Measurements from ENCODE around the gene HOXA13. TPM values are rescaled to one million over a fixed set of nuclear protein-coding genes. Genes with fewer than 3 reads are reported as not detected.

Gene HOXA13
- total RNA-seq, 1 donor from 2014 or later = not detected

GRCh38 chr7:27156508-27156898 lies 43.4 kb downstream of the HOXA13 start, which contains the start of gene HOXA7:
Gene HOXA7 (minus strand): TSS chr7:27156675. CDS start chr7:27156545, 130 bp downstream.
- Mint-ChIP-seq H3K27ac (ENCODE audit: unreplicated experiment) (peak within 1 kb of the TSS; percentile 92), H3K36me3 (ENCODE audit: low read depth) (peaks cover 6% of the 10 kb centered on the region), H3K4me3 (peak within 1 kb of the TSS; percentile 95), H3K9me3 (no peaks in the 10 kb centered on the region), H3K27me3 (ENCODE audit: low read depth) (peaks cover 97% of the 10 kb centered on the region), H3K4me1 (peaks cover 25% of the 10 kb centered on the region)
- no peak for DNase-seq (ENCODE audit: low read depth, low spot score)
- TF ChIP-seq CTCF (conservative IDR thresholded peaks at IDR 0.05) = no peak

- Mint-ChIP-seq H3K9me3 (no peaks in the 10 kb centered on the region), H3K27ac (ENCODE audit: unreplicated experiment) (peak overlapping the region; percentile 92), H3K4me1 (peaks cover 30% of the 10 kb centered on the region), H3K36me3 (ENCODE audit: low read depth) (peaks cover 6% of the 10 kb centered on the region), H3K4me3 (peak overlapping the region; percentile 95), H3K27me3 (ENCODE audit: low read depth) (peaks cover 98% of the 10 kb centered on the region)
- TF ChIP-seq CTCF (conservative IDR thresholded peaks at IDR 0.05) = no peak
- no peak for DNase-seq (ENCODE audit: low read depth, low spot score)
Observed at GRCh38 chr7:27155816-27156507, 43.9 kb downstream of the HOXA13 start.

- H3K27me3 Mint-ChIP-seq (ENCODE audit: low read depth) = peaks cover 100% of the 10 kb centered on the region
- H3K4me3 Mint-ChIP-seq = peak overlapping the region; percentile 95
Observed at GRCh38 chr7:27154901-27155815, 44.7 kb downstream of the HOXA13 start.

GRCh38 chr7:27154369-27154768 lies 45.5 kb downstream of the HOXA13 start:
- Mint-ChIP-seq H3K4me1 (peaks cover 32% of the 10 kb centered on the region), H3K9me3 (no peaks in the 10 kb centered on the region), H3K27me3 (ENCODE audit: low read depth) (peaks cover 100% of the 10 kb centered on the region), H3K27ac (ENCODE audit: unreplicated experiment) (no peak overlapping the region), H3K36me3 (ENCODE audit: low read depth) (peaks cover 8% of the 10 kb centered on the region), H3K4me3 (peak overlapping the region; percentile 64)
- no peak for TF ChIP-seq CTCF (conservative IDR thresholded peaks at IDR 0.05)
- DNase-seq (ENCODE audit: low read depth, low spot score) = no peak

More at GRCh38 chr7:27154901-27155815, 44.7 kb downstream of the HOXA13 start:
- Mint-ChIP-seq H3K9me3 (no peaks in the 10 kb centered on the region), H3K4me1 (peaks cover 32% of the 10 kb centered on the region), H3K36me3 (ENCODE audit: low read depth) (peaks cover 8% of the 10 kb centered on the region), H3K27ac (ENCODE audit: unreplicated experiment) (peak overlapping the region; percentile 92)
- no peak for DNase-seq (ENCODE audit: low read depth, low spot score)
- no peak for TF ChIP-seq CTCF (conservative IDR thresholded peaks at IDR 0.05)

- Mint-ChIP-seq H3K4me1 (peaks cover 32% of the 10 kb centered on the region), H3K9me3 (no peaks in the 10 kb centered on the region)
- no peak for TF ChIP-seq CTCF (conservative IDR thresholded peaks at IDR 0.05)
Observed at GRCh38 chr7:27153526-27153925, 46.4 kb downstream of the HOXA13 start.

More at GRCh38 chr7:27153526-27153925, 46.4 kb downstream of the HOXA13 start:
- H3K4me3 Mint-ChIP-seq = peak overlapping the region; percentile 64
- no peak for DNase-seq (ENCODE audit: low read depth, low spot score)
- peaks cover 100% of the 10 kb centered on the region for H3K27me3 Mint-ChIP-seq (ENCODE audit: low read depth)
- H3K36me3 Mint-ChIP-seq (ENCODE audit: low read depth) = peaks cover 8% of the 10 kb centered on the region
- no peak overlapping the region for H3K27ac Mint-ChIP-seq (ENCODE audit: unreplicated experiment)
